Omental fat pad (tissue), 4 donors: ENCODE data around the gene HAVCR1. TPM values are rescaled to one million over a fixed set of nuclear protein-coding genes. Genes with fewer than 3 reads are reported as not detected.
"Not testable (repeated sequence)": the region's sequence is repeated elsewhere in the genome, so short reads cannot be mapped to it uniquely, and the experiment has no call there.

Source experiments
- ATAC-seq: fragments of 150-250 bp; one replicate; pipeline ENCODE4 v1.9.1; 2016; ENCODE audit warnings: mild to moderate bottlenecking, moderate library complexity; ENCODE audit not compliant: low FRiP score
- DNase-seq: peaks from one replicate; pipeline ENCODE4 v3.0.0-alpha.2; 2019; ENCODE audit warnings: low spot score
- total RNA-seq, 4 donors: library from RNA; depleted of rRNA; stranded (reverse); fragments of >200 nt; gene quantifications; one replicate each; pipeline ENCODE4 v1.1.0, GENCODE V29; 2016
- TF ChIP-seq, protein P1 (sequence below), 3 donors: fragments of 450-650 bp; IDR thresholded peaks; one replicate each; pipeline ENCODE4 v1.5.1; 2016 to 2017; ENCODE audit warnings: antibody characterized with exemption in 3 of 3, mild to moderate bottlenecking in 3 of 3, moderate library complexity in 2 of 3

Gene HAVCR1
- total RNA-seq, 4 donors from 2014 or later, result 0.19 to 2.2 (median 1.1) TPM; not detected in 1

DNA sequence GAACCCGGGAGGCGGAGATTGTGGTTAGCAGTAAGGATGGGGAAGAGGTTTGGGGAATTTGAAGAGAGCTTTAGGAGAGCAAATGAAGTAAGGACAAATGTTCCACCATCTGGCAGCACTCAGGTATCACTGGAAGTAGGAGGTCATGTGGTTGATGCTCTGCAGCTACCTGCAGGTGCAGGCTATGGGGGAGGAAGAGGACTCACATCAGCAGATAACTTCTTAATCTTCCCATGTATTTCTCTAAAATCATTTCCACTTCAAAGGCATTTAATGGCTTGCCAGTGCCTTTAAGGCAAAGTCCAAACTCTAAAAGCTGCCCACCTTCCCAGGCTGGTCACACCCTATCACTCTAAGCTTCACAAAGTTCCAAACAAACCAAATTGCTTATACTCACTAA lies 8.1 kb upstream of the HAVCR1 start:
- no peak for ATAC-seq
- TF ChIP-seq, protein P1, sequence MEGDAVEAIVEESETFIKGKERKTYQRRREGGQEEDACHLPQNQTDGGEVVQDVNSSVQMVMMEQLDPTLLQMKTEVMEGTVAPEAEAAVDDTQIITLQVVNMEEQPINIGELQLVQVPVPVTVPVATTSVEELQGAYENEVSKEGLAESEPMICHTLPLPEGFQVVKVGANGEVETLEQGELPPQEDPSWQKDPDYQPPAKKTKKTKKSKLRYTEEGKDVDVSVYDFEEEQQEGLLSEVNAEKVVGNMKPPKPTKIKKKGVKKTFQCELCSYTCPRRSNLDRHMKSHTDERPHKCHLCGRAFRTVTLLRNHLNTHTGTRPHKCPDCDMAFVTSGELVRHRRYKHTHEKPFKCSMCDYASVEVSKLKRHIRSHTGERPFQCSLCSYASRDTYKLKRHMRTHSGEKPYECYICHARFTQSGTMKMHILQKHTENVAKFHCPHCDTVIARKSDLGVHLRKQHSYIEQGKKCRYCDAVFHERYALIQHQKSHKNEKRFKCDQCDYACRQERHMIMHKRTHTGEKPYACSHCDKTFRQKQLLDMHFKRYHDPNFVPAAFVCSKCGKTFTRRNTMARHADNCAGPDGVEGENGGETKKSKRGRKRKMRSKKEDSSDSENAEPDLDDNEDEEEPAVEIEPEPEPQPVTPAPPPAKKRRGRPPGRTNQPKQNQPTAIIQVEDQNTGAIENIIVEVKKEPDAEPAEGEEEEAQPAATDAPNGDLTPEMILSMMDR (IDR thresholded peaks at IDR 0.05), result no peak
- DNase-seq, result no peak

DNA sequence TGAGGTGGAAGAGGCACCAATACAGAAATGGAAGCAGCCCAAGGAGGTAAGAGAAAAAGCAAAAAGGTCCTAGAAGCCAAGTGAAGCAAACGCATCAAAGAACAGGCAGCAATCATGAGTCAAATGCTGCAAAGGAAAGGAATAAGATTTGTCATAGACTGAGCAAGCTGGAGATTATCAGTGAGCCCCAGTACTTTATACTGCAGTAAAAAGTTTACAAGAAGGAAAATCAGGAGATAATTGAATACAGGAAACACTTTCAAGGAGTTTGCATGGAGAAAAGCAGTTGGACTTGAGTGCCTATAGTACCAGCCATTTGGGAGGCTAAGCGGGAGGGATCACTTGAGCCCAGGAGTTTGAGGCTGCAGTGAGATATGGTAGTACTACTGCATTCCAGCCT lies 7.2 kb upstream of the HAVCR1 start:
- TF ChIP-seq, protein P1 (IDR thresholded peaks at IDR 0.05), result no peak
- DNase-seq (no peak), ATAC-seq (no peak)

DNA sequence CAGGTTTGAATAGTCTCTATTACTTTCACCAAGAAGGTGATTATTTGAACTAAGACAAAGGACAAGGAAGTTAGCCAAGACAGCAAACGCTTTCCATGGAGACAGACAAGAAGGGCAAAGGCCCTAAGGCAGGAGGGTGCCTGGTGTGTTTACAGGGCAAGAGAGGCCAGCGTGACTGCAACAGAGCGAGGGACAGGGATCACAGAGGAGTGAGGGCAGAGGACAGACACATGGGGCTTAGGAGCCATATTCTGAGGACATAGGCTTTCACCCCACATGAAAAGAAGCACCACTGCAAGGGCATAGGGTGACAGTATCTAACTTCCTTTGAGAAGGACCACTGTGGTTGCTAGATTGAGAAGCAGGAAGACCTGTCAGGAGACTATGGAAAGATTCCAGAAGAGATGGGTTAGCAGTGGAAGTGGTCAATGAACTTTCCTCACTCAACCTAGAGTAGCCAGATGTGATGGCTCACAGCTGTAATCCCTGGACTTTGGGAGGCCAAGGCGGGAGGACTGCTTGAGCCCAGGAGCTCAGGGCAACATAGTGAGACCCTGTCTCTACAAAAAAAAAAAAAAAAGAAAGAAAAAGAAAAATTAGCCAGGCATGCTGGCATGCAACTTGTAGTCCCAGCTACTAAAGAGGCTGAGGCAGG lies 5.0 kb upstream of the HAVCR1 start:
- DNase-seq (no peak), ATAC-seq (no peak)
- TF ChIP-seq, protein P1 (IDR thresholded peaks at IDR 0.05), result no peak

DNA sequence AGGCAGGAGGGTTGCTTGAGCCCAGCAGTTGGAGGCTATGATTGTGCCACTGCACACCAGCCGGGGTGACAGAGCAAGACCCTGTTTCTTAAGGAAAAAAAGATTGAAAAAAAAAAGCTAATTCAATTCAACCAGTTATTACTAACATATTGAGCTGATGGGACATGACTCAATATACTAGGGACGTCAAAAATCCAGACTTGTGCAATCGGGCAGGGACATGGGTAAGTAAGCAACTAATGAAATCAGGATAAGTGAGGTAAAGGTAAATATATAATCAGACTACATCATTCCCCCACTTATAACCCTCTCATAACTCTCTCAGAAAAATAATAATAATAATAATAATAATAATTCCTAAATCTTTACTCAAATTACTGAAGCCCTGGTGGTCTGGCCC lies 975 bp upstream of the HAVCR1 start:
- TF ChIP-seq, protein P1 (IDR thresholded peaks at IDR 0.05), result no peak
- ATAC-seq (no peak), DNase-seq (no peak)

DNA sequence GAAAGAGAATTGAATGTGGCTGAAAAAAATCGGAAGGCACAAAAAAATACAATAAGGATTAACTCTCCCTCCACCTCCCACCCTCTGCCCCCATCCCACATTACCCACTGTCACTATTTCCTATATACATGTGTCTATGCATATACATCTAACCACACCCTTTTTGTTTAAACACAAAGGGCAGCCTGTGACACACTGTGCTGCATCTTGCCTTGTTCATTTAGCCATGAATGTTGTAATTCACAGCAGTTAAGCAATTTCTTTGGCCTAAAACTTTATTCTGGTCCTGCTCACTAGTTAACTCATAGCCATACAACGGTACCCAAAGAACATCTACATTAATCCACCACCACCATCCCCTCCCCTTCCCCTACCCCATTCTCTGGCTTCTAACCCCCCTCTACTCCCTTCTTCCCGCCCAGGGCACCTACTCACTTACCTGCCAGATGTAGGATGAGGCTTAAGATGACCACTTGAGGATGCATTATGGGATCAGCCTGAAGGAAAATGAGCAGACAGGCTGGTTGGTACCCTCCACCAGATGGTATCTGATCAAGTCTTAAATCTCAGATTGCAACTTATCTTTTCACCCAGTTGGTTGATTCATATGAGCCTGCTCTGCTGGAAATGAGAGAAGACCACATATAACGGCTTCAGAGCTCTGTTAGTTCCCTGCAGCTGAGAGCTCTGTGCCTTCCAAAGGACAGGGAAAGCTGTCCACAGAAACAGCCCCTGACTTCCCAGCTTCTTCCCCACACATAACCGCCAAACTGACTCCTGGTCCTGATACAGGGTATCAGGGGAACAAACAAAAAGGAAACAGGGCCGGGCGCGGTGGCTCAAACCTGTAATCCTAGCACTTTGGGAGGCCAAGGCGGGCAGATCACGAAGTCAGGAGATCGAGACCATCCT lies 1.2 kb downstream of the HAVCR1 start:
- TF ChIP-seq, protein P1 (IDR thresholded peaks at IDR 0.05), result no peak
- DNase-seq, result no peak
- peak; percentile 23 for ATAC-seq

DNA sequence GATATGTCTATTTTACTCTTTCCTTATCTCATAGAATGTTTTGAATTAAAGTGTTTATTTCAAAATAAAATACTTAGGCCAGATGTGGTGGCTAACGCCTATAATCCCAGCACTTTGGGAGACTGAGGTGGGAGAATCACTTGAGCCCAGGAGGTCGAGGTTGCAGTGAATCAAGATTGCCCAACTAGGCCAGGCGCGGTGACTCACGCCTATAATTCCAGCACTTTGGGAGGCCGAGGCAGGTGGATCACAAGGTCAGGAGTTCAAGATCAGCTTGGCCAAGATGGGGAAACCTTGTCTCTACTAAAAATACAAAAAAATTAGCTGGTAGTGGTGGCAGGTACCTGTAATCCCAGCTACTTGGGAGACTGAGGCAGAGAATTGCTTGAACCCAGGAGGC lies 2.1 kb downstream of the HAVCR1 start:
- not testable (repeated sequence) for DNase-seq, ATAC-seq

DNA sequence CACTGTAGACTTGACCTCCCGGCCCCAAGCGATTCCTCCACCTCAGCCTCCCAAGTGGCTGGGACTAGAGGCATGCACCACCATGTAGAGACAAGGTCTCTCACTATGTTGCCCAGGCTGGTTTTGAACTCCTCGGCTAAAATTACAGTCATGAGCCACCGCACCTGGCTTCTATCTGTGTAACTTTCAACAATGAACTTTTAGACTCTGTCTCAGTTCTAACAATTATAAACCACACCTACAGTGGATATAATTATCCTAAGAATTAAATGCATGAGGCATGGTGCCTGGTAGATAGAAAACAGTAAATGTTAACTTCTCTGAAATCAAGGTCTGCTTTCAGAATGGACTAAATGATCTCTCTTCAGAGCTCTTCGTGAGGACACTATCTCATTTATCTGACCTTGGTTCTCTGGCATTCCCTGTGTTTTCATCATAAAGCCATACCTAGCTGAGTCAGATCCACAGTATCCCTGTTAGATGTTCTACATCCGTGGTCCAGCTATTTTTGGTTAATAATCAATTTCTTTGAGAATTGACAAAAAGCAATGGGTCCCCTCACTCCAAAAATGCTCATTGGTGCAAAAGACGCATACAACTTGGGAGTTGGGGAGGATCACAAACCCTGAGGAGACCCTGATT lies 7.2 kb downstream of the HAVCR1 start:
- DNase-seq, result no peak
- ATAC-seq, result no peak
- TF ChIP-seq, protein P1 (IDR thresholded peaks at IDR 0.05), result no peak
